ENCODE measurements around the gene SLC6A18.

Gene SLC6A18

DNA sequence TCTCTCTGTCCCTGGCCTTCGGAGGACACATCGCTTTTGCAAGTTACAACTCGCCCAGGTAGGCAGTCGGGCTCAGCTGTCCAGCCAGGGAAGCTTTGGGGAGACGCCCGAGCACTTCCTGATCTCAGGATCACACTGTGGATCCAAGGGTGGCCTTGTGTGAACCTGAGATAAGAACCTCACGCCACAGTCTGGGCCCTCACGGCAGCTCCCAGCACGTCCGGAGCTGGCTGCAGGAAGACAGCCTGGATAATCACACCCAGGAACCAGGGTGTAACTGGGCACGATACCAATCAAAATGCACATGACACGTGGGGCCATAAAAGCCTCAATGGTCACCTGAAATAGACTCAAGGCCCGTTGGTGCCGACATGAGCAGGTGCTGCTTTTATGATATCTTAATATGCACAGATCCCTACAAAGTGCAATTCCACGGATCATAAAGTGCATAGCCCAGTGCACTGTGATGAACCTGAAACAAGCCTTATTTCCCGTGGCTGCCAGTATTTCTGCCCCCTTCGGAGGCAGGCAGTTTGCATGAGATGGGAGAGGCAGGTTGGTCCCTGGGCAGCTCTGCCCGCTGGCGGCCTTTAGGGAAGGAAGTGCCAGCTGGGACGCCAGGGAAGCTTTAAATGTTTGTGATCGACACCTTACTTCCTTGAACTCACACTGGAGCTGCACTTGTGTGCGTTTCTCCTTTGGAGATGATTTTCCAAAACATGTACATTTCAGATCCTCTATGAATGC lies 14.5 kb downstream of the SLC6A18 start:
- no peak for DNase-seq

- no peak for DNase-seq
These were observed 15.5 kb downstream of the SLC6A18 start for GRCh38 chr5:1240496-1241260.

GRCh38 chr5:1241509-1242080 lies 16.4 kb downstream of the SLC6A18 start:
- no peak for DNase-seq

DNA sequence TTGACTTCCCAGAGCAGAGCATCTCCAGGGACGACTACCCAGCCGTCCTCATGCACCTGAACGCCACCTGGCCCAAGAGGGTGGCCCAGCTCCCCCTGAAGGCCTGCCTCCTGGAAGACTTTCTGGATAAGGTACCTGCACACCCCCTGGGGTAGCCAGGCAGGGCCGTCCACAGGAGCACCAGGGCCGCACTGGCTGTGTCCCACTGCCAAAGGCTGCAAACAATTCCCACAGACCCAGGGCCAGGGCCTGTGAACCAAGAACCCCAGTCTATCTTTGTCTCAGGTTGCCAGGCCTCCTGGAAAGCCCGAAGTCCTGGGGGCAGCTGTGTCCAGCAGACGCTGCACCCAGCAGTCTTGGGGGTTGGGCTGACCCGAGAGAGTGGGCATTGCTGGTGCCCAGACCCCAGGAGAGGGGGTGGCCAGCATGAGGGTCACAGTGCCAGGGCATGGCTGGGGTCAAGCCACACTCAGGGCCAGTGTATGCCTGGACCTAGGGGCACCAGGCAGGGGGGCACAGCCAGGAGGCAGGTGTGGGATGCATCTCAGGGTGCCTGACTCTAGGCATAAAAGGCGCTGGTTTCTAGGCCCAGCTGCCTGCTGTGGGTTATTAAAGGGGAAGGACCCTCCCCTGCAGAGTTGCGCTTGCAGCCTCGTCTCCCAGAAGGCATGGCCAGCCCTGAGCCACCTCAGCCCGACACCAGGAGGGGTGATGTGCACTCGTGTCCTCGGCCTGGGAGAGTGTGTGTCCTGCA lies 17.7 kb downstream of the SLC6A18 start:
- DNase-seq = no peak

GRCh38 chr5:1243487-1244130 lies 18.4 kb downstream of the SLC6A18 start:
- no peak for DNase-seq

DNA sequence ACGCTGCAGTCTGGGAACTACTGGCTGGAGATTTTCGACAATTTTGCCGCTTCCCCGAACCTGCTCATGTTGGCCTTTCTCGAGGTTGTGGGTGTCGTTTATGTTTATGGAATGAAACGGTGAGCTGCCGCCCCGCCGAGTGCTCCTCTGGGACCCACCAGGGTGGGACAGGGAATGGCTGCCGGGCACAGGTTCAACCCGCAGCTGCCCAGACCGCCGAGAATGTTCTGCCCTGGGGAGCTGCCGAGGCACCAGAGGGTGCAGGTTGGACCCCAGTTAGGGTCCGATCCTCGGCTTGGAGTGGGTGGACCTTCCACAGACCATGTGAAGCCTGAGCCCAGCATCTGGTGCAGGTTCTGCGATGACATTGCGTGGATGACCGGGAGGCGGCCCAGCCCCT lies 19.1 kb downstream of the SLC6A18 start:
- no peak for DNase-seq

GRCh38 chr5:1244976-1245375 lies 19.8 kb downstream of the SLC6A18 start:
- DNase-seq = no peak

GRCh38 chr5:1245905-1246576 lies 20.9 kb downstream of the SLC6A18 start:
- no peak for DNase-seq

- DNase-seq = no peak
These were observed 21.7 kb downstream of the SLC6A18 start for GRCh38 chr5:1246711-1247431.

DNA sequence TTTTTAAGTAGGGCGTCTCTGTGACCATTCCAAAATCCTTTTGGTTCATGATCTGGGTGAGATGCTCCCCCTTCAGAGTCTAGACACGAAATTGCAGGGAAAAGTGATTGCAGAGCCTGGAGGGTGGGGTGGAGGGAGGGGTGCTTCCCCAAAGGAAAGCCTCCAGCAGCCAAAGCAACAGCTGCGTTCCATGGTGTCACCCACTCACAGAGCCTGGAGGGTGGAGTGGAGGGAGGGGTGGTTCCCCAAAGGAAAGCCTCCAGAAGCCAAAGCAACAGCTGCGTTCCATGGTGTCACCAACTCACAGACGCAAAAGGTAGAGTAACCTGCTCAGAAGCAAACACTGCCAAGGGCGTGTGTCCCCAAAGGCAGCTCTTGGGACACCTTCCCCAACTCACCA lies 22.6 kb downstream of the SLC6A18 start:
- DNase-seq = no peak

DNA sequence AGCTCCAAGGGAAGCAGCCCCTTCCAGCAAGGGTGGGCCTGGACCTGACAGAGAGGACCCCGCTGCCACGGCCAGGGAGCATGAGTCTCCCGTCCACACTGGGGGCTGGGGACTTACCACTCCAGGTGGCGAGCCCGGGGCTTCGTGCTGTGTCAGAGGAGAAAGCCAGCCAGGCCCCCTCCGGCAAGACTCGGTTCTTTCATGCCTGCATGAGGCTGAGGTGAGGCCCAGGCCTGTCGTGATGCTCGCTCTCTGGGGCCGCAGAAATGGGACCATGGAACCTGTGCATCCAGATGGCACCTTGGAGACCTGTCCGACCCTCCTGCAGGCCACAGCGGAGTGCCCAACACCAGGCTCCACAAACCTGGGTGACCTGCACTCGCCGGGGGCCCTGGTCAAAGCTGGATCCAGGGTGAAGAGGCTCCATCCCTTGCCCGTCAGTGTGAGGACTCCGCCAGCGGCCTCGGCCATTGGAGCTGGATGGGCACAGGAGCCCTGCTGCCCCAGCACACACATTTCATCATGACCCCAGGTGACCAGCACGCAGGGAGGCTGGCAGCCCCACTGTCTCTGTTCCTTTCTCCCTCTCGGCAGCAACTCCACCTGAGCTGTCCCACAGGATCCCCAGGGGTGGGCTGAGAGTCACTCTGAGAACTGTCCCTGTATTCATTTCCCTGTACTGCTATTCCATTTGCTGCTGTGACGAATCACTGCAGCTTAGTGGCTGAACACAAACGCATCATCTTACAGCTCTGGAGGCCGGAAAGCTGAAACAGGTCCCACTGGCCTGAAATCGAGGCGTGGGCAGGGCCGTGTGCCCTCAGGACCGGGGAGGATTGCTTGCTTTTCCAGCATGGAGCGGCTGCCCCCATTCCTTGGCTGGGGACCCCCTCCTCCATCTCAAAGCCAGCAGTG lies 24.4 kb downstream of the SLC6A18 start:
- no peak for DNase-seq

- no peak for DNase-seq
These were observed 26.7 kb downstream of the SLC6A18 start for GRCh38 chr5:1251678-1252580.

DNA sequence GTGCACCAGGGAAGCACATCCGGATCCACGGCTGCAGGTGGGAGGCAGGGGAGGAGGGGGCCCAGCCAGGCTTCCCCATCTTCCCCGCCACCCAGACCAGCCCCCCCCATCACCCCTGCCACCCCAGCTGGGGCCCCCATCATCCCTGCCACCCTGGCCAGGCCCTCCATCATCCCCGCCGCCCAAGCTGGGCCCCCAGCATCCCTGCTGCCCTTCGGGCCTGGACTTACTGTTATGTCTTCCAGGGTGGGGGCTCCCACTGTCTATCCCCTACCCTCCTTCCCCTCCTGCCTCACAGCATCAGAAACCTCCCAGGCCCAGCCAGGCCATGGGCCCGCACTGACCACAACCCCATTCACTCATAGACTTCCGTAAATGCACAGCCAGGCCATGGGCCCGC lies 27.5 kb downstream of the SLC6A18 start:
- no peak for DNase-seq

DNA sequence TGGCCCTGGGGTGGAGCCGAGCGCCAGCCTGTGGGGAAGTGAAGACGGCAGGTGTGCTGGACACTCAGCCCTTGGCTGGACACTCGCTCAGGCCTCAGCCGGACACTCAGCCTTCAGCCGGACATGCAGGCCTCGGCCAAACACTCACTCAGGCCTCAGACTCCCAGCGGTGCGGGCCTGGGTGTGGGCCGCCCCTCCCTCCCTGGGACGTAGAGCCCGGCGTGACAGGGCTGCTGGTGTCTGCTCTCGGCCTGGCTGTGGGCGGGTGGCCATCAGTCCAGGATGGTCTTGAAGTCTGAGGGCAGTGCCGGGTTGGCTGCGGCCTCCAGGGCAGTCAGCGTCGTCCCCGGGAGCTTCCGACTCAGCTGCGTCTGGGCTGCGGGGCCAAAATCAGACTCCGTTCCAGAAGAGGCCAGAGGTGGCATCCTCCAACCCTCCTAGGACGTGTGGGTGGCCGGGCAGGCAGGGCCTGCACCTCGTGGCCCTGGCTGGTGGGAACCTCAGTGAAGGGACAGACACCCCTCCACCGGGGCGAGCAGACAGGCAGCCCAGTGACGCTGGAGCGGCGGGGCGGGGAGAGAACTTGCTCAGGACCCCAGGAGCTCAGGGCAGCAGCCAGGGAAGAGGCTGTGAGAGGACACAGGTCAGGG lies 28.4 kb downstream of the SLC6A18 start:
- no peak for DNase-seq

- no peak for DNase-seq
These were observed 29.0 kb downstream of the SLC6A18 start for GRCh38 chr5:1254196-1254595.

GRCh38 chr5:1255081-1255561 lies 29.9 kb downstream of the SLC6A18 start:
- no peak for DNase-seq

- no peak for DNase-seq
These were observed 31.6 kb downstream of the SLC6A18 start for GRCh38 chr5:1256776-1257175.

DNA sequence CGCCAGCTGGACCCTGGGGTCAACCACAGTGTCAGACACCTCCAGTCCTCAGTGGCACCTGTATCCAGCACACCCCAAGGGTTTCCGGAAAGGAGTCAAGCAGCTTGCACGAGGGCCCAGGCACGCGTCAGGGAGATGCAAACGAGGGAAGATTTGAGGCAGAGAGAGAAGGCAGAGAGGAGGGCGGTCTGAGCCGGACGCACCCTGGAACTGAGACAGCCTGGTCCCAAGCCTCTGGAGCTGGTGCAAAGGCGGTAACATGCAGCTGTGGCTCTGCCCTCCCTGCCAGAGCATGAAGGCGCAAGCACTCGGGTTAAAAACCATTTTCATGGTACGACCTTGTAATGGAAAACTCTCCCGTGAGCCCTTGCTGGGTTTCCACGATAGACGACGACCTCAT lies 32.2 kb downstream of the SLC6A18 start:
- DNase-seq = no peak

- DNase-seq = no peak
These were observed 32.7 kb downstream of the SLC6A18 start for GRCh38 chr5:1257841-1258240.

Data from hippocampal formation (tissue), 2 donors.